Stimulated activated CD4-positive, alpha-beta T cell treated with anti-CD3 and anti-CD28 coated beads, Interleukin-2, amount 100 ng/mL, for 4 hours (primary cell): ENCODE data around the gene ZDHHC11.

Experiments used
- DNase-seq: peaks from one replicate; pipeline ENCODE4 v3.0.0-alpha.2; 2020; ENCODE audit warnings: low read depth

The ZDHHC11 gene

GRCh38 chr5:850511-851006 is at the start of gene ZDHHC11:
Gene ZDHHC11, minus strand, starts transcription at chr5:850986. Its CDS starts 384 bp downstream, at chr5:850602.
- DNase-seq, result no peak

- no peak for DNase-seq
Observed at GRCh38 chr5:893711-894110, 42.9 kb upstream of the ZDHHC11 start.

- DNase-seq, result no peak
Observed at GRCh38 chr5:893137-893506, 42.3 kb upstream of the ZDHHC11 start.

GRCh38 chr5:892394-893136 is 41.8 kb upstream of the ZDHHC11 start, which contains the start of the genes BRD9 and TRIP13:
Gene BRD9, minus strand, starts transcription at chr5:892801. Its CDS starts 144 bp downstream, at chr5:892657.
Gene TRIP13, plus strand, starts transcription at chr5:892884. Its CDS starts 115 bp downstream, at chr5:892999.
- peak; percentile 78 for DNase-seq

GRCh38 chr5:891837-892393 is 41.1 kb upstream of the ZDHHC11 start:
- no peak for DNase-seq

GRCh38 chr5:891117-891836 is 40.5 kb upstream of the ZDHHC11 start:
- no peak for DNase-seq

GRCh38 chr5:889075-889710 is 38.4 kb upstream of the ZDHHC11 start:
- DNase-seq, result no peak

- DNase-seq, result no peak
Observed at GRCh38 chr5:888638-889035, 37.9 kb upstream of the ZDHHC11 start.

GRCh38 chr5:887947-888637 is 37.3 kb upstream of the ZDHHC11 start:
- DNase-seq, result no peak

GRCh38 chr5:886716-887325 is 36.0 kb upstream of the ZDHHC11 start:
- no peak for DNase-seq

- no peak for DNase-seq
Observed at GRCh38 chr5:886036-886435, 35.2 kb upstream of the ZDHHC11 start.

- DNase-seq, result no peak
Observed at GRCh38 chr5:885529-885928, 34.7 kb upstream of the ZDHHC11 start.

GRCh38 chr5:885127-885442 is 34.3 kb upstream of the ZDHHC11 start:
- no peak for DNase-seq

- no peak for DNase-seq
Observed at GRCh38 chr5:884345-885126, 33.8 kb upstream of the ZDHHC11 start.

GRCh38 chr5:883475-884181 is 32.8 kb upstream of the ZDHHC11 start:
- DNase-seq, result no peak

GRCh38 chr5:882253-883183 is 31.7 kb upstream of the ZDHHC11 start:
- DNase-seq, result no peak

GRCh38 chr5:881551-881935 is 30.8 kb upstream of the ZDHHC11 start:
- no peak for DNase-seq

- no peak for DNase-seq
Observed at GRCh38 chr5:880816-881550, 30.2 kb upstream of the ZDHHC11 start.
